PC-3 (cell line): ENCODE data around the gene KIF1C.

Experiments used
- EZH2phosphoT487 ChIP-seq: fragments of 300-600 bp; sonication (generic); IDR thresholded peaks from 2 replicates; pipeline ENCODE4 v1.6.1; 2018; ENCODE audit warnings: mild to moderate bottlenecking, antibody characterized with exemption, low read length, borderline replicate concordance
- TF ChIP-seq, protein P1 (sequence below): fragments of 300-600 bp; sonication (generic); conservative IDR thresholded peaks from 2 replicates; pipeline ENCODE4 v1.5.1; 2017; ENCODE audit warnings: antibody characterized with exemption, low read depth, mild to moderate bottlenecking, low read length

DNA sequence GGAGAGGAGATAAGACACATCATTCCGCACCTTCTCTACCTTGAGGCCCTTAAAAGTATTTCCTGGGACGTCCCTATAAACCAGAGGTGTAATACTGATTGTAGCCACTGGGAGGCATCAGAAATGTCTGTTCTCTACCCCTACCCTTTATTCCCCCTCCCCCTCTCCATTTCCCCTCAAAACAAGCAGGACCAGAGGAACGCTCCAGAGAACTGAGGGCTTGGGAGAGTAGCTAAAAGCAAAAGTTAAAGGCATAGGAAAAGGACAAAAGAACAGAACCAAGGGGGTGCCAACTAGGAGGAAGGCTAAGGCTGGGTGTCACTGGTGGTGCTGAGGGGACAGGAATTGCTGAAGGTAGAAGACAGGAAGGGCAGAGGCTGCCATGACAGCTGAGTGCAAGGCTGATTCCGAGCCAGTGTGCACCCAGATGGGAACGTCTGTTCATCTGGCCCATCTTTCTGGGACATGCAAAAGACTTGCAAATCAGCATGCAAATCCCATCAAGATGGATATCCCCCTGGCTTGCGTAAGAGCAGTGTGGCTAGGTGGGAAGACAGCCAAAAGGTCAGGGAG is 17.0 kb upstream of the KIF1C start:
- TF ChIP-seq, protein P1, sequence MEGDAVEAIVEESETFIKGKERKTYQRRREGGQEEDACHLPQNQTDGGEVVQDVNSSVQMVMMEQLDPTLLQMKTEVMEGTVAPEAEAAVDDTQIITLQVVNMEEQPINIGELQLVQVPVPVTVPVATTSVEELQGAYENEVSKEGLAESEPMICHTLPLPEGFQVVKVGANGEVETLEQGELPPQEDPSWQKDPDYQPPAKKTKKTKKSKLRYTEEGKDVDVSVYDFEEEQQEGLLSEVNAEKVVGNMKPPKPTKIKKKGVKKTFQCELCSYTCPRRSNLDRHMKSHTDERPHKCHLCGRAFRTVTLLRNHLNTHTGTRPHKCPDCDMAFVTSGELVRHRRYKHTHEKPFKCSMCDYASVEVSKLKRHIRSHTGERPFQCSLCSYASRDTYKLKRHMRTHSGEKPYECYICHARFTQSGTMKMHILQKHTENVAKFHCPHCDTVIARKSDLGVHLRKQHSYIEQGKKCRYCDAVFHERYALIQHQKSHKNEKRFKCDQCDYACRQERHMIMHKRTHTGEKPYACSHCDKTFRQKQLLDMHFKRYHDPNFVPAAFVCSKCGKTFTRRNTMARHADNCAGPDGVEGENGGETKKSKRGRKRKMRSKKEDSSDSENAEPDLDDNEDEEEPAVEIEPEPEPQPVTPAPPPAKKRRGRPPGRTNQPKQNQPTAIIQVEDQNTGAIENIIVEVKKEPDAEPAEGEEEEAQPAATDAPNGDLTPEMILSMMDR = peak; percentile 71
- no peak for TF ChIP-seq EZH2phosphoT487
